GM10248 (cell line): ENCODE data around the gene MGAT1.

ENCODE experiments used
- CTCF ChIA-PET: fragments of 300-600 bp; sonication (Branson Sonifier 250); formaldehyde crosslinking; extraction: SDS; loops from one replicate; lab custom pipeline; 2021; ENCODE audit warnings: antibody characterized with exemption; lab: Yijun Ruan, JAX
- POLR2A ChIA-PET: fragments of 350-650 bp; sonication (Branson Sonifier 250); formaldehyde crosslinking; extraction: SDS; loops from one replicate; lab custom pipeline; 2020; ENCODE audit warnings: antibody characterized with exemption; lab: Yijun Ruan, JAX
- DNase-seq: peaks from one replicate; pipeline ENCODE4 v3.0.0; 2012; ENCODE audit errors: extremely low spot score
- TF ChIP-seq, protein P1 (sequence below): IDR thresholded peaks from 2 replicates; pipeline ENCODE4 v1.5.1; 2012; ENCODE audit warnings: mild to moderate bottlenecking, low read depth; ENCODE audit errors: extremely low read depth, missing control alignments, control extremely low read depth

Gene MGAT1

GRCh38 chr5:180807046-180807445, 4.4 kb upstream of the MGAT1 start:
- TF ChIP-seq, protein P1, sequence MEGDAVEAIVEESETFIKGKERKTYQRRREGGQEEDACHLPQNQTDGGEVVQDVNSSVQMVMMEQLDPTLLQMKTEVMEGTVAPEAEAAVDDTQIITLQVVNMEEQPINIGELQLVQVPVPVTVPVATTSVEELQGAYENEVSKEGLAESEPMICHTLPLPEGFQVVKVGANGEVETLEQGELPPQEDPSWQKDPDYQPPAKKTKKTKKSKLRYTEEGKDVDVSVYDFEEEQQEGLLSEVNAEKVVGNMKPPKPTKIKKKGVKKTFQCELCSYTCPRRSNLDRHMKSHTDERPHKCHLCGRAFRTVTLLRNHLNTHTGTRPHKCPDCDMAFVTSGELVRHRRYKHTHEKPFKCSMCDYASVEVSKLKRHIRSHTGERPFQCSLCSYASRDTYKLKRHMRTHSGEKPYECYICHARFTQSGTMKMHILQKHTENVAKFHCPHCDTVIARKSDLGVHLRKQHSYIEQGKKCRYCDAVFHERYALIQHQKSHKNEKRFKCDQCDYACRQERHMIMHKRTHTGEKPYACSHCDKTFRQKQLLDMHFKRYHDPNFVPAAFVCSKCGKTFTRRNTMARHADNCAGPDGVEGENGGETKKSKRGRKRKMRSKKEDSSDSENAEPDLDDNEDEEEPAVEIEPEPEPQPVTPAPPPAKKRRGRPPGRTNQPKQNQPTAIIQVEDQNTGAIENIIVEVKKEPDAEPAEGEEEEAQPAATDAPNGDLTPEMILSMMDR = no peak
- no peak for DNase-seq
- CTCF ChIA-PET = interaction anchor here (1.5 to 3.1 kb wide), 7 partner anchors 10 to 62 kb away, joined by 3 to 9 read pairs (median 7); no protein-coding TSS in a partner anchor
- POLR2A ChIA-PET = no interaction called here

DNA sequence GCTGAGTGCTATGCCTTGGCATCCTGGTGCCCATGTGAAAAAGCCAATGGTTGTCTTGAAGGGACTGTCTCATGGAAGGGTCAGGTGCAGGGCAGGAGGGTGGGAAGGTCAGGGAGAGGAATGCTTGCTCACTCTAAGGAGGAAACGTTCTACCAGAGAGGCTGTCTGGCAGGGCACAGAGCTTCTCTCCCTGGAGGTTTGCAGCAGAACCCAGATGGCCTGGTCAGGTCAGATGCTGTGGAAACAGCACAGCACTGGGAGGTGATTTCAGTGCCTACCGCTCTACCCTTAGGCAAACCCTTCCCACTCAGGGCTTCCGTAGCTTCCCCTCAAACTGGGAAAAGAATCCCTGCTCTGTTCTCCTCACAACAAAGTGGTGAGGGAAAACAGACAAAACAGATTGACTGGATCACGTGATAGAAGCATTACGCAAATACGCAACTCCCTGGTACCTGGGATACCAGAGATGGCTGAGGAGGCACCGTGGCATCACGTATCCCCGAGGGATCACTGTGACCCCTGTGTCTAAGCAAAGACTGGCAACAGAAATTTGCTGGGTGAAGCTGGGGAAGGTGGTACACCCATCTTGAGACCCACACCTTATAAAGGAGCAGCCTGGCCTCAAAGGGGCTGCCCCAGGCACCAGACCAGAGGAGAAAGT, 3.9 kb upstream of the MGAT1 start:
- ChIA-PET POLR2A (no interaction called here), CTCF (interaction anchor here (1.5 to 3.1 kb wide), 7 partner anchors 11 to 62 kb away, joined by 3 to 9 read pairs (median 7); no protein-coding TSS in a partner anchor)
- TF ChIP-seq, protein P1 = no peak
- no peak for DNase-seq

DNA sequence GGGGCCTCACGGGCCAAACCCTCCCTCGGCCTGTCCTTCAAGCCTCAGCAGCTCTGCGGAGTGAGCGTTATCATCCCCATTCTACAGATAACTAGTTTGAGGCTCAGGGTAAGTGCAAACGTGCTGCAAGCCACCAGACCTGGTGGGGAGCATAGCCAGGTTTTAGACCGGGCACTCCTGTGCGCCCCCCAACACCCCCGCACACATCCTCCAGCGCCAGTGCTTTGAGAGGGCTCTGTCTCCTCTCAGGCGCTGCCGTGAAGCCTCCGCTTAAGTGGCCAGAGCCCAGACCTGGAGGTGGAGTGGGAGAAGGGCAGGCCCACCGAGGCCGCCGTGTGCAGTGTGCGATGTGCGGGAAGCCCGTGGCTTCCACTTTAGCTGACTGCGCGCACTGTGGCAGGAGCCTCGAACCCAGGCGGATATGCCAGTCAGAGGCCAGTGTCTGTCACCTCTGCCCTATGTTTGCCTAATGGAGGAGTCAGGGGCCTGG, 1.6 kb upstream of the MGAT1 start:
- CTCF ChIA-PET = interaction anchor here (1.2 to 1.4 kb wide), 2 partner anchors 27 to 65 kb away, joined by 4 to 5 read pairs; no protein-coding TSS in a partner anchor
- TF ChIP-seq, protein P1 = no peak
- POLR2A ChIA-PET = no interaction called here
- no peak for DNase-seq

DNA sequence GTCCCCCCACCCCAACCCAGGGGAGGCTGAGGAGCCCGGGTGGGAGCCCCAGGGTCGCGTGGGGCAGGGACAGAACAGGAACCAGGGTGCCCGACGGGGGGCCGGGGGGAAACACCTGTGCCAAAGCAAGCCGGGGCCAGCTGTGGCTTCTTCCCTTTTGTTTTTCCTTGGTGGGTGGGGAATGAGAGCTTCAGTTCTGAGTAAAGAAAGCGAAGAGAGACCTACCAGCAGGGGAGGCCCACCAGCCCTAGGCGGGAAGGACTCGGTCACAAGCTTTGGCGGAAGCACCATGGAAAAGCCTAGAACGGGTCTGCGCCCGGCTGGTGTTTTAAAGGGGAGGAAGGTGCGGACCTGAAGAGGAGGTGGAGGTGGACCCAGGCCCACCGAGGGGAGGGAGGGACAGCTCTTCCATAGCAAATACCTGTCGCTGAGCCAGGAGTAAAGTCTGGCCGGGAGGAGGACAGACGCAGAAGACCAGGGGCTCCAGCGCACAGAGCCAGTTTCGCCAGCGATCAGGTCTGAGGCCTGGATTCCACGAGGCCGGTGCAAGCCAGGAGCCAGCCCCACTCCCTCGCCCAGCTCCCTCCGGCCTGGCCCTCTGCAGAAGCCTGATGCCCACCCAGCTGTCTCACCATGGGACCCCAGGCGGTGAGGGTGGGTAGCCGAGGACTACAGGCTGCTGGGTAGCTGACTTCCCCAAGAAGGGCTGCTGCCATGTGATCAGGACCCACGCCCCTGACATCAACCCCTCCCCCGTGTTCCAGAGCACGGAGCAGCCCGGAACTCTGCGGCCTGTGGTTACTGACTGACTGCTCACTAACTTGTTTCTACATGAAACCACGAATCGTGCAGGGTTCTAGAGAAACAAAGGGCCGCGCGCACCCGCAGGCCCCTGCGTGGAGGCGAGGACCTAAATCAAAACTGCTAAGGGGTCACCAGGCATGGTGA, 849 bp upstream of the MGAT1 start:
- CTCF ChIA-PET = interaction anchor here (0.6 to 1.4 kb wide), 5 partner anchors 9 to 66 kb away, joined by 3 to 5 read pairs (median 4); no protein-coding TSS in a partner anchor
- TF ChIP-seq, protein P1 = no peak
- DNase-seq = peak; percentile 88
- POLR2A ChIA-PET = interaction anchor here (0.7 kb wide), 1 partner anchor 27 kb away, joined by 7 read pairs; no protein-coding TSS in a partner anchor

GRCh38 chr5:180801596-180802324, 846 bp downstream of the MGAT1 start:
- TF ChIP-seq, protein P1 = no peak
- CTCF ChIA-PET = interaction anchor here (1.3 to 1.6 kb wide), 3 partner anchors 10 to 67 kb away, joined by 4 to 7 read pairs (median 5); no protein-coding TSS in a partner anchor
- POLR2A ChIA-PET = no interaction called here
- DNase-seq = no peak
